Measurements from ENCODE around the gene MYO9B. TPM values are rescaled to one million over a fixed set of nuclear protein-coding genes. Genes with fewer than 3 reads are reported as not detected.
A peak's percentile ranks its signal among the peaks of the same experiment; 100 is the strongest.
"Not testable (repeated sequence)": the region's sequence is repeated elsewhere in the genome, so short reads cannot be mapped to it uniquely, and the experiment has no call there.

MYO9B gene
- total RNA-seq, 4 donors from 2014 or later, result 102 to 246 (median 151) TPM

- H3K4me1 ChIP-seq, result peaks cover 4 to 29% (median 9%) of the 10 kb centered on the region in 4 donors
- in situ Hi-C loops (cut with MboI; ENCODE audit: low pct_ligation_motif_present in 1 of 4, low pct_unique_long_range_greater_than_20kb in 1 of 4, low sequenced_read_pairs in 3 of 4) (no loop called here), intact Hi-C loops (cut with DNase I; ENCODE audit: low total_unique reads) (no loop called here)
- no peak for DNase-seq
- WGBS, 2 donors (ENCODE audit: low coverage in 1 of 2), result 85% methylated on average over 12 of the region's 12 CpGs; no CpG with 5 or more reads in 1 of the 2 donors
- no peaks in the 10 kb centered on the region for H3K9me3 ChIP-seq
- no peak overlapping the region for H3K4me3 ChIP-seq
- no peak overlapping the region for H3K27ac ChIP-seq
- no peaks in the 10 kb centered on the region for H3K27me3 ChIP-seq
- TF ChIP-seq EP300 (IDR thresholded peaks at IDR 0.05; ENCODE audit: low read depth) (no peak), CTCF (IDR thresholded peaks at IDR 0.05) (no peak), POLR2AphosphoS5 (IDR thresholded peaks at IDR 0.05) (no peak), POLR2A (IDR thresholded peaks at IDR 0.05) (no peak)
- H3K36me3 ChIP-seq, result no peaks in the 10 kb centered on the region
Observed at GRCh38 chr19:17129377-17129776, 53.8 kb downstream of the MYO9B start.

DNA sequence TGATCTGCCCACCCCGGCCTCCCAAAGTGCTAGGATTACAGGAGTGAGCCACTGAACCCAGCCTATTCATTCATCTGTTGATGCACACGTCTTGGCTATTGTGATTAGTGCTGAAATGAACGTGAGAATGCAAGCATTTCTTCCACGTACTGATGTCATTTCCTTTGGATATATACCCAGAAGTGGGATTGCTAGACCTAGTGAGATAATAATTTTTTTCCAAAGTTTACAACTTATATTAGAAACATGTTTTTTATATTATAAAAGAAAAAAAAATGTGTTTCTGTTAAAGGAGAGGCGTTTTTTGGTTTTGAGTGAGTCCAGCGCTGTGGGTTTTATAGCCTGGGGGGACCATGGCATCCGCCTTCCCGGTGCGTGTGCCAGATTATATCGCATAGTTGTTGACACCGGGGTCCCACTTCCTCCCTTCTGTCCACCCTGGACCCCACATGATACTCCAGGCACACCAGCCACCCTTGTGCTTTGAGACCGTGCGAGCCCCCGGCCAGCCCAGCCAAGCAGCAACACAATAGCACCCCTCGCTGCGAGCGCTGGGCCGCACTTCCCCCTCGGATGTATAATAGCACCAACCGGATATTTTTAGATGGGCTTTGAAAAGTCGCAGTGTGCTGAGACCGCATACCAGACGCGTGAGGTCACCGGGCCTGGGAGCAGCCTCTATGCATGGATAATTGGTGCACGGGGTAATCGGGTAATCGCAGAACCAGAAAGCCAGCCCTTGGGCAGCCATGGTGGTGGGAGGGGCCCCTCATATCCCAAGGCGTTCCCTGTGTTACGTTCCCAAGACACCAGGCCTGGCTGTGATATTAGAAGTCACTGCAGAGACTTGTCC lies 59.6 kb downstream of the MYO9B start:
- Histone ChIP-seq H3K4me1 (peaks cover 9 to 22% (median 12%) of the 10 kb centered on the region in 4 donors), H3K27ac (peak overlapping the region; percentile 87 to 89 (median 88)), H3K36me3 (no peaks in the 10 kb centered on the region), H3K27me3 (no peaks in the 10 kb centered on the region), H3K4me3 (no peak overlapping the region), H3K9me3 (no peaks in the 10 kb centered on the region)
- in situ Hi-C loops (cut with MboI; ENCODE audit: low pct_ligation_motif_present in 1 of 4, low pct_unique_long_range_greater_than_20kb in 1 of 4, low sequenced_read_pairs in 3 of 4), result no loop called here
- DNase-seq, result peak; percentile 80
- intact Hi-C loops (cut with DNase I; ENCODE audit: low total_unique reads), result loop anchor here (10.0 kb wide), 1 partner anchor 60 kb away; the partner anchor contains the start of genes HAUS8 and MYO9B
- 39 to 42% methylated on average over 10 to 30 of the region's 30 CpGs for WGBS, 2 donors (ENCODE audit: low coverage in 1 of 2)
- TF ChIP-seq POLR2A (IDR thresholded peaks at IDR 0.05) (no peak), EP300 (IDR thresholded peaks at IDR 0.05; ENCODE audit: low read depth) (no peak), CTCF (IDR thresholded peaks at IDR 0.05) (peak in 1 of 5 experiments; percentile 13), POLR2AphosphoS5 (IDR thresholded peaks at IDR 0.05) (peak; percentile 30 to 69 (median 43))

DNA sequence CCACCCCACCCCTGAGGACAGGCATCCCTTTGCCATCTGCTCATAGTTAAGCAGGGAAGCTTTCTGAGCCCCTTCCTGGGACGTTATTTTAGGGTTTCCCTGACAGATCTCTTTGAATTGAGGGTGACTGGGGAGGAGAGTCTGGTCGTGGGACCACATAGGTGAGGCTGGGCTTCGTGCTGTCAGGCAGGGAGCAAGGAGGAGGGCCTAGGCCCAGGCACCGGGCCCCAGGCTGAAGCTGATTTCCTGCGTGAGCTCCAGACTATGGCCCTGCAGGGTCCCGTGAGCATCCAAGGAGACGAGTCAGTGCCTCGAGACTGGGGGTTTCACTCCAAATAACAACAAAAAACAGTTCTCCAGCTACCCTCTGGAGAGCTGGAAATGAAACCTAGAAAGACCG lies 60.4 kb downstream of the MYO9B start:
- H3K9me3 ChIP-seq, result no peaks in the 10 kb centered on the region
- peak overlapping the region; percentile 87 to 89 (median 88) for H3K27ac ChIP-seq
- intact Hi-C loops (cut with DNase I; ENCODE audit: low total_unique reads), result loop anchor here (10.0 kb wide), 1 partner anchor 61 kb away; the partner anchor contains the start of genes HAUS8 and MYO9B
- no peaks in the 10 kb centered on the region for H3K27me3 ChIP-seq
- no peak for DNase-seq
- in situ Hi-C loops (cut with MboI; ENCODE audit: low pct_ligation_motif_present in 1 of 4, low pct_unique_long_range_greater_than_20kb in 1 of 4, low sequenced_read_pairs in 3 of 4), result no loop called here
- no peak for TF ChIP-seq EP300 (IDR thresholded peaks at IDR 0.05; ENCODE audit: low read depth)
- WGBS, 2 donors (ENCODE audit: low coverage in 1 of 2), result 65% methylated on average over 9 of the region's 9 CpGs; no CpG with 5 or more reads in 1 of the 2 donors
- H3K36me3 ChIP-seq, result no peaks in the 10 kb centered on the region
- no peak overlapping the region for H3K4me3 ChIP-seq
- peaks cover 9 to 22% (median 12%) of the 10 kb centered on the region in 4 donors for H3K4me1 ChIP-seq

GRCh38 chr19:17136617-17137016 lies 61.0 kb downstream of the MYO9B start:
- Histone ChIP-seq H3K9me3 (no peaks in the 10 kb centered on the region), H3K4me1 (peaks cover 9 to 22% (median 12%) of the 10 kb centered on the region in 4 donors), H3K27me3 (no peaks in the 10 kb centered on the region), H3K27ac (peak overlapping the region; percentile 87 to 89 (median 88)), H3K36me3 (no peaks in the 10 kb centered on the region), H3K4me3 (no peak overlapping the region)
- in situ Hi-C loops (cut with MboI; ENCODE audit: low pct_ligation_motif_present in 1 of 4, low pct_unique_long_range_greater_than_20kb in 1 of 4, low sequenced_read_pairs in 3 of 4) (no loop called here), intact Hi-C loops (cut with DNase I; ENCODE audit: low total_unique reads) (loop anchor here (10.0 kb wide), 1 partner anchor 62 kb away; the partner anchor contains the start of genes HAUS8 and MYO9B)
- 87 to 100% methylated on average over 4 to 11 of the region's 11 CpGs for WGBS, 2 donors (ENCODE audit: low coverage in 1 of 2)
- DNase-seq, result no peak
- no peak for TF ChIP-seq POLR2A (IDR thresholded peaks at IDR 0.05)

- Histone ChIP-seq H3K36me3 (peaks cover 0 to under 1% (median 0%) of the 10 kb centered on the region in 4 donors), H3K9me3 (no peaks in the 10 kb centered on the region), H3K4me1 (peaks cover 9 to 22% (median 12%) of the 10 kb centered on the region in 4 donors), H3K27ac (peak overlapping the region in 2 of 4 donors; percentile 4 to 17), H3K4me3 (no peak overlapping the region), H3K27me3 (no peaks in the 10 kb centered on the region)
- WGBS, 2 donors (ENCODE audit: low coverage in 1 of 2), result 93 to 100% methylated on average over 3 to 10 of the region's 10 CpGs
- peak; percentile 23 for DNase-seq
- in situ Hi-C loops (cut with MboI; ENCODE audit: low pct_ligation_motif_present in 1 of 4, low pct_unique_long_range_greater_than_20kb in 1 of 4, low sequenced_read_pairs in 3 of 4), result no loop called here
- intact Hi-C loops (cut with DNase I; ENCODE audit: low total_unique reads), result loop anchor here (10.0 kb wide), 1 partner anchor 63 kb away; the partner anchor contains the start of genes HAUS8 and MYO9B
- TF ChIP-seq EP300 (IDR thresholded peaks at IDR 0.05; ENCODE audit: low read depth), result no peak
- no peak for TF ChIP-seq POLR2A (IDR thresholded peaks at IDR 0.05)
- TF ChIP-seq POLR2AphosphoS5 (IDR thresholded peaks at IDR 0.05), result no peak
- no peak for TF ChIP-seq CTCF (IDR thresholded peaks at IDR 0.05)
Observed at GRCh38 chr19:17137417-17137816, 61.8 kb downstream of the MYO9B start.

DNA sequence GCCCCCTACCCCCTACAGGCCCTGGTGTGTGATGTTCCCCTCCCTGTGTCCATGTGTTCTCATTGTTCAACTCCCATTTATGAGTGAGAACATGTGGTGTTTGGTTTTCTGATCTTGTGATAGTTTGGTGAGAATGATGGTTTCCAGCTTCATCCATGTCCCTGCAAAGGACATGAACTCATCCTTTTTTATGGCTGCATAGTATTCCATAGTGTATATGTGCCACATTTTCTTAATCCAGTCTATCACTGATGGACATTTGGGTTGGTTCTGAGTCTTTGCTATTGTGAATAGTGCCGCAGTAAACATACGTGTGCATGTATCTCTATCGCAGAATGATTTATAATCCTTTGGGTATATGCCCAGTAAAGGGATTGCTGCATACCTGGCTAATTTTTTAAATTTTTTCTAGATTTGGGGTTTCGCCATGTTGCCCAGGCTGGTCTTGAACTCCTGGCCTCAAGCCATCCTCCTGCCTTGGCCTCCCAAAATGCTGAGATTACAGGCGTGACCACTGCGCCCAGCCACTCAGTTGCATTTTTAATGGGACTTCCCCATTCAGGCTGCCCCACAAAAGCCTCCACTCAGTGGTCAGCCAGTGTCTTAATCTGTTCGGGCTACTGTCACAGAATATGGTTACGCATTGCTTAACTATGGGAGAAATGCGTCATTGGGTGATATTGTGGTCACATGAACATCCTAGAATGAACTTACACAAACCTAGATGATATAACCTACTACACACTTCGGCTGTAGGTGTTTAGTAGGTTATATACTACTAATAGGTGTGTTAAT lies 62.7 kb downstream of the MYO9B start:
- 86 to 87% methylated on average over 7 to 10 of the region's 10 CpGs for WGBS, 2 donors (ENCODE audit: low coverage in 1 of 2)

More for the DNA sequence above, 62.7 kb downstream of the MYO9B start:
- DNase-seq; H3K36me3 ChIP-seq; in situ Hi-C loops (cut with MboI; ENCODE audit: low pct_ligation_motif_present in 1 of 4, low pct_unique_long_range_greater_than_20kb in 1 of 4, low sequenced_read_pairs in 3 of 4); H3K27me3 ChIP-seq; H3K9me3 ChIP-seq; H3K4me3 ChIP-seq: not testable (repeated sequence)
- intact Hi-C loops (cut with DNase I; ENCODE audit: low total_unique reads), result loop anchor here (10.0 kb wide), 1 partner anchor 63 kb away; the partner anchor contains the start of genes HAUS8 and MYO9B
- Histone ChIP-seq H3K27ac (peak overlapping the region in 2 of 4 donors; percentile 17 to 38), H3K4me1 (peaks cover 9 to 22% (median 12%) of the 10 kb centered on the region in 4 donors)
